Transverse colon (tissue), 3 donors: ENCODE results near the gene VWA3A.
"Not testable (repeated sequence)": the region's sequence is repeated elsewhere in the genome, so short reads cannot be mapped to it uniquely, and the experiment has no call there.

Experiments
- EP300 ChIP-seq: sonication (generic); formaldehyde crosslinking; IDR thresholded peaks from one replicate; pipeline ENCODE4 v1.6.1; 2017; ENCODE audit warnings: antibody characterized with exemption, low read depth
- POLR2A ChIP-seq: fragments of 450-650 bp; IDR thresholded peaks from one replicate; pipeline ENCODE4 v1.6.1; 2016; ENCODE audit warnings: antibody characterized with exemption, mild to moderate bottlenecking, moderate library complexity
- TF ChIP-seq, protein P1 (sequence below), 5 experiments: fragments of 200-600 bp in 3 of 5; fragments of 450-650 bp in 2 of 5; sonication (generic) in 3 of 5; IDR thresholded peaks; 1 replicate in 2 of 5; 2 replicates in 3 of 5; pipeline ENCODE4 v1.5.1; 2016 to 2017; ENCODE audit warnings: antibody characterized with exemption in 5 of 5, inconsistent platforms in 3 of 5, mild to moderate bottlenecking in 2 of 5, moderate library complexity in 1 of 5

DNA sequence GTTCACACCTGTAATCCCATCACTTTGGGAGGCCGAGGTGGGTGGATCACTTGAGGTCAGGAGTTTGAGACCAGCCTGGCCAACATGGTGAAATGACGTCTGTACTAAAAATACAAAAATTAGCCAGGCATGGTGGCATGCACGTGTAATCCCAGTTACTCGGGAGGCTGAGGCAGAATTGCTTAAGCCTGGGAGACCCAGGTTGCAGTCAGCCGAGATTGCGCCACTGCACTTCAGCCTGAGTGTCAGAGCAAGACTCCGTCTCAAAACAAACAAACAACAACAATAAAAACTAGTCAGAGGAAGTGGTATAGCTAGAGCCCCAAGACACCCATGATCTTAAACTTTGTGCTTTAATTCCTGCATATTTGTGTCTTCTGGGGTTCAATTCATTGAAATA is 60.7 kb downstream of the VWA3A start:
- TF ChIP-seq, protein P1, sequence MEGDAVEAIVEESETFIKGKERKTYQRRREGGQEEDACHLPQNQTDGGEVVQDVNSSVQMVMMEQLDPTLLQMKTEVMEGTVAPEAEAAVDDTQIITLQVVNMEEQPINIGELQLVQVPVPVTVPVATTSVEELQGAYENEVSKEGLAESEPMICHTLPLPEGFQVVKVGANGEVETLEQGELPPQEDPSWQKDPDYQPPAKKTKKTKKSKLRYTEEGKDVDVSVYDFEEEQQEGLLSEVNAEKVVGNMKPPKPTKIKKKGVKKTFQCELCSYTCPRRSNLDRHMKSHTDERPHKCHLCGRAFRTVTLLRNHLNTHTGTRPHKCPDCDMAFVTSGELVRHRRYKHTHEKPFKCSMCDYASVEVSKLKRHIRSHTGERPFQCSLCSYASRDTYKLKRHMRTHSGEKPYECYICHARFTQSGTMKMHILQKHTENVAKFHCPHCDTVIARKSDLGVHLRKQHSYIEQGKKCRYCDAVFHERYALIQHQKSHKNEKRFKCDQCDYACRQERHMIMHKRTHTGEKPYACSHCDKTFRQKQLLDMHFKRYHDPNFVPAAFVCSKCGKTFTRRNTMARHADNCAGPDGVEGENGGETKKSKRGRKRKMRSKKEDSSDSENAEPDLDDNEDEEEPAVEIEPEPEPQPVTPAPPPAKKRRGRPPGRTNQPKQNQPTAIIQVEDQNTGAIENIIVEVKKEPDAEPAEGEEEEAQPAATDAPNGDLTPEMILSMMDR (IDR thresholded peaks at IDR 0.05), result not testable (repeated sequence)
- not testable (repeated sequence) for TF ChIP-seq EP300, POLR2A
